Nephron (organoid): Measurements from ENCODE around the gene PRMT7.

Source experiments
- H3K27ac Mint-ChIP-seq, 3 experiments: 2 replicates each; pipeline ENCODE4 v1.8.0; 2020; ENCODE audit warnings: mixed read lengths in 3 of 3, mild to moderate bottlenecking in 2 of 3, moderate library complexity in 1 of 3
- H3K27me3 Mint-ChIP-seq: 2 replicates; pipeline ENCODE4 v1.8.0; 2021; ENCODE audit warnings: low read depth, mild to moderate bottlenecking, moderate library complexity, mixed read lengths
- H3K36me3 Mint-ChIP-seq: 2 replicates; pipeline ENCODE4 v1.8.0; 2020; ENCODE audit warnings: low read depth, mixed read lengths
- H3K4me1 Mint-ChIP-seq: 2 replicates; pipeline ENCODE4 v1.8.0; 2020; ENCODE audit warnings: mixed read lengths
- H3K4me3 Mint-ChIP-seq, 3 experiments: 2 replicates each; pipeline ENCODE4 v1.8.0; 2020; ENCODE audit warnings: mild to moderate bottlenecking in 3 of 3, mixed read lengths in 3 of 3, moderate library complexity in 2 of 3
- H3K9me3 Mint-ChIP-seq: 2 replicates; pipeline ENCODE4 v1.8.0; 2020; ENCODE audit warnings: mixed read lengths
- TF ChIP-seq, protein P1 (sequence below), 3 experiments: fragments of 200-600 bp; sonication (generic); IDR thresholded peaks; one replicate each; pipeline ENCODE4 v1.5.0; 2021; ENCODE audit warnings: antibody characterized with exemption in 3 of 3; ENCODE audit not compliant: unreplicated experiment in 3 of 3

PRMT7 gene

DNA sequence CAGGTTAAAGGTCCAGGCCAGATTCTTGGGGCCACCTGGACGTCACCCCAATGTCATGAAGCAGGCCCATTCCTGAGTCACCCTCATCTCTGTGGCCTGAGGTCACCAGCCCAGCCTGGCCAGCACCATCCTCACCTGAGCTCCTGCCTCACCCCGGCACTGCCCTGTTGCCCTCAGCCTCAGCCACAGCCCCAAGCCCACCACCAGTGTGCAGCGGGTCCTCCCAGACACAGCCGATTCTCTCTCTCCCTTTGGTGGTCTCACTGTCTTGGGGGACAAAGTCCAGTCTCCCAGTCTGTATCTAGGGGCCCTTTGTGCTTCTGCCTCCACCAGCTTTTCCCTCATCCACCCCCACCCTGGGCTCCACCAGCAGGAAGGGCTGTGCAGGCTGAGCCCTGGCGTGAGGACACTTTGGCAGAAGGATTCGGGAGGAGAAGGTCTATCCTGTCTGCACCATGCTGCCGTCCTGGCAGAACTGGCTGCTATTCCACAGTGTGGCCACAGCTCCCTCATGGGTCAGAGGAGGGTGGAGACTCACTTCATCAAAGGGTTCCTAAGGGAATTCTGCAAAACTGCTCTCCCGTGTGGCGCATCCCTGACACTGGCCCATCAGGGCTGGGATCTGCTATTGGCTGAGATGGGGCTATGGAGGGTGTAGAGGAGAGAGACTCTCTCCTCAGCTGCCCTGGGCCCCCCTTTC lies 64.3 kb downstream of the PRMT7 start:
- Mint-ChIP-seq H3K4me1 (no peaks in the 10 kb centered on the region), H3K36me3 (no peaks in the 10 kb centered on the region), H3K4me3 (no peak overlapping the region), H3K9me3 (no peaks in the 10 kb centered on the region), H3K27me3 (peaks cover 19% of the 10 kb centered on the region), H3K27ac (no peak overlapping the region)
- TF ChIP-seq, protein P1, sequence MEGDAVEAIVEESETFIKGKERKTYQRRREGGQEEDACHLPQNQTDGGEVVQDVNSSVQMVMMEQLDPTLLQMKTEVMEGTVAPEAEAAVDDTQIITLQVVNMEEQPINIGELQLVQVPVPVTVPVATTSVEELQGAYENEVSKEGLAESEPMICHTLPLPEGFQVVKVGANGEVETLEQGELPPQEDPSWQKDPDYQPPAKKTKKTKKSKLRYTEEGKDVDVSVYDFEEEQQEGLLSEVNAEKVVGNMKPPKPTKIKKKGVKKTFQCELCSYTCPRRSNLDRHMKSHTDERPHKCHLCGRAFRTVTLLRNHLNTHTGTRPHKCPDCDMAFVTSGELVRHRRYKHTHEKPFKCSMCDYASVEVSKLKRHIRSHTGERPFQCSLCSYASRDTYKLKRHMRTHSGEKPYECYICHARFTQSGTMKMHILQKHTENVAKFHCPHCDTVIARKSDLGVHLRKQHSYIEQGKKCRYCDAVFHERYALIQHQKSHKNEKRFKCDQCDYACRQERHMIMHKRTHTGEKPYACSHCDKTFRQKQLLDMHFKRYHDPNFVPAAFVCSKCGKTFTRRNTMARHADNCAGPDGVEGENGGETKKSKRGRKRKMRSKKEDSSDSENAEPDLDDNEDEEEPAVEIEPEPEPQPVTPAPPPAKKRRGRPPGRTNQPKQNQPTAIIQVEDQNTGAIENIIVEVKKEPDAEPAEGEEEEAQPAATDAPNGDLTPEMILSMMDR (IDR thresholded peaks at IDR 0.05; ENCODE audit: unreplicated experiment in 3 of 3): no peak

DNA sequence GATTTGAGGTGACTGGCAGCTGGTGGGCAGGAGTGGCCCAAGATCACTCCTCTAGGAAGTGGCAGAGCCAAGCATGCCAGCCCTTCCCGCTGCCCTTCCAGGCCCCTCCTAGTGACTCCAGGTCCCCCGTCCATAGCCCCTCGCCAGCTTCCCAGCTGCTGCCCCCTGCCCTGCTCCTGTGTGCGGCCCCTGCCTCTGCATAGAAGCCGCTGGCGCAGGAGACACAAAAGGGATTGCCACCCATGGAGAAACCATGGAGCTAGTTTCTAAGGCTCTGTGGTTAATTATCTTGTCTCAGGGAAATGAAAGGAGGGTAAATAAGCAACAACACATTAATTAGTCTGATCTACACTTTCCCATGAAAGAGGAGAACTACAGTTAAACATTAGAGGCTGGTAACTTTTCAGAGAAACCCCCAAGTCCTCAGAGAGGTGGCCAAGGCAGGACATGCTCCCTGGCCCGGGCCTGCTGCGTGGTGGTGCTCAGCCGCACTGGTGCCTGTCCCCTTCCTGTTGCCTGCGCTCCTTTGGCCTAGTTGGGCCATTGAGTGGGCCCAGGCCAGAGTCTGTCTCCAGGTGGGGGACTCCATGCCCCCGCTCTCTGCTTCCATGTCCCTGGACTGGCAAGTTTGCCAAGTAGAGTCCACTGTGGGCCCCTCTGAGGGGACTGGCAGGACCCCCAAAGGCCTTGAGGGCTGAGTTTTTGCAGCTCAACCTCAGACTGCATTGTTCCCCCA lies 65.2 kb downstream of the PRMT7 start:
- Mint-ChIP-seq H3K27ac (no peak overlapping the region), H3K4me1 (no peaks in the 10 kb centered on the region), H3K36me3 (no peaks in the 10 kb centered on the region), H3K9me3 (no peaks in the 10 kb centered on the region), H3K27me3 (peaks cover 19% of the 10 kb centered on the region), H3K4me3 (no peak overlapping the region)
- TF ChIP-seq, protein P1 (IDR thresholded peaks at IDR 0.05; ENCODE audit: unreplicated experiment in 3 of 3): no peak

DNA sequence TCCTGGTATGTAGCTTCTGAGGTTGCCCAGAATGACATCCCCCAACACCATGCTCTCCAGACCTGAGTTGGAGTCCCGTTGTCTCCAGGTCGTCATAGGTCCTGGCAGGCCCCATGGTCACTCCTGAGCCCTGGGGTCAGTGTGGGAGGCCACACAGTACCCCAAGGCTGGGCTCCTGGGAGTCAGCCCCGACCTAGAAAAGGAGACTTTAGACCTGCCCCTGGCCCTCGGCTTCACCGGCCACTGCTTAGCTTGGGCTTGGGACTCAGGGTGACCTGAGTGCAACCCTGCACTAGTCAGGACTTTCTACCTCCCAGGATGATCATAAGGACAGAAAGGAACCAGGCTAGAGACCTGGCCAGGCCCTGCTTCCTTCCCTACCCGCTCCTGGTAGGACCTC lies 65.8 kb downstream of the PRMT7 start:
- Mint-ChIP-seq H3K27me3 (peaks cover 20% of the 10 kb centered on the region), H3K9me3 (no peaks in the 10 kb centered on the region), H3K4me3 (no peak overlapping the region), H3K27ac (no peak overlapping the region), H3K4me1 (no peaks in the 10 kb centered on the region), H3K36me3 (no peaks in the 10 kb centered on the region)
- TF ChIP-seq, protein P1 (IDR thresholded peaks at IDR 0.05; ENCODE audit: unreplicated experiment in 3 of 3): no peak

DNA sequence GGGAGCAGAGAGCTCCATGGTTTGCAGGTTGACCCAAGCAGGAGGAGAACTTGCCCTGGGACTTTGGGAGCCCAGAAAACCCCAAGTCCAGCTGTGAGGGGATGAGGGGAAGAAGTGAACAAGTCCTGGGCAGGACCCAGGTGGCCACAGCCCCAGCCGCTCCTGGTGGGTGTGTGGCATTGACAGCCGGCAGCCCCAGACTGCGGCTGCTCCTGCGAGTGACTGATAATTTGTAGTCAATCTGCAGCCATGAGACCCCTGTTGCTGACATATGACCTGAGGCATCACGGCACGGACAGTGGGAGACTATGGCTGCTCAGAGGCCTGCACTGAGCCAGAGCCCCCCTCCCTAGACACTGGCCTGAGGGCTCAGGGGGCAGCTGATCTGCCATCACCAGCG lies 66.4 kb downstream of the PRMT7 start:
- Mint-ChIP-seq H3K4me3 (no peak overlapping the region), H3K9me3 (no peaks in the 10 kb centered on the region), H3K36me3 (no peaks in the 10 kb centered on the region), H3K4me1 (no peaks in the 10 kb centered on the region), H3K27me3 (peaks cover 21% of the 10 kb centered on the region), H3K27ac (no peak overlapping the region)
- TF ChIP-seq, protein P1 (IDR thresholded peaks at IDR 0.05; ENCODE audit: unreplicated experiment in 3 of 3): no peak

DNA sequence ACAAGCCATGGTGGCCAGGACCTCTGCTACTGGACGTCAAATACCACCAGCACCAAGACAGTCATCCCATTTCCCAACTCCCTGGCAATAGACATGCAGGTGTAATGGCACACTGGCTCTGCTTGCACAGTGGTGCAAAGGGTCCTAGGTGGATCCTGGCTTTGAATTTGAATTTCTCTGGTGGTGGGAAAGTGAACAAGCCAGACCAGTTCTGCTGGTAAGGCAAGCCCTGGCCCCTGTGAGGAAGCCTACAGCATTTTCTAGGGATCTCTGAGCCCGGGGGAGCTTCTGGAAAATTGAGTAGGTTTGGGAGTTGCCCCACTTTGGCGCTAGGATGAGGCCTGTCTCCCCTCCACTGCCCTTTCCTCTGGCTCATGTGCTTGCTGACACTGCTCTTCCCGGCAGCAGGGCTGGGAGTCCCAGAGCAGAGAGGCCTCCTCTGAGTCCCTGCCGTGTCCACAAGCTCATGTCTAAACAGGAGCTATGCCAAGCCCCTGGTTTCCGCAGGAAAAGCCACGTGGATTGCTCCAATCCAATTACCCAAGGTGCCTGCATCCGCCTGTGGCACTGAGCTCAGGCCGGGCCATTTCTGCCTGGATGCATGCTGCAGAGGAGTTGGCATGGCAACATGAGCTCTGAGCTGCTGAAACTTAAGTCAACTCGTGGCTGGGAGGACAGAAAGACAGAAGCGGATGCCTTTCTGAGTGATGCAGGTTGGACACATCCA lies 67.0 kb downstream of the PRMT7 start:
- Mint-ChIP-seq H3K36me3 (no peaks in the 10 kb centered on the region), H3K9me3 (no peaks in the 10 kb centered on the region), H3K27me3 (peaks cover 24% of the 10 kb centered on the region), H3K27ac (no peak overlapping the region), H3K4me1 (no peaks in the 10 kb centered on the region), H3K4me3 (no peak overlapping the region)
- TF ChIP-seq, protein P1 (IDR thresholded peaks at IDR 0.05; ENCODE audit: unreplicated experiment in 3 of 3): no peak
